NCI-H128 (cell line): Measurements from ENCODE around the gene LASP1.
A peak's percentile ranks its signal among the peaks of the same experiment; 100 is the strongest.
"Not testable (repeated sequence)": the region's sequence is repeated elsewhere in the genome, so short reads cannot be mapped to it uniquely, and the experiment has no call there.

Experiments used
- DNase-seq: peaks from one replicate; lab custom pipeline; 2025; ENCODE audit not compliant: unreplicated experiment; lab: John Stamatoyannopoulos, UW

Gene LASP1

DNA sequence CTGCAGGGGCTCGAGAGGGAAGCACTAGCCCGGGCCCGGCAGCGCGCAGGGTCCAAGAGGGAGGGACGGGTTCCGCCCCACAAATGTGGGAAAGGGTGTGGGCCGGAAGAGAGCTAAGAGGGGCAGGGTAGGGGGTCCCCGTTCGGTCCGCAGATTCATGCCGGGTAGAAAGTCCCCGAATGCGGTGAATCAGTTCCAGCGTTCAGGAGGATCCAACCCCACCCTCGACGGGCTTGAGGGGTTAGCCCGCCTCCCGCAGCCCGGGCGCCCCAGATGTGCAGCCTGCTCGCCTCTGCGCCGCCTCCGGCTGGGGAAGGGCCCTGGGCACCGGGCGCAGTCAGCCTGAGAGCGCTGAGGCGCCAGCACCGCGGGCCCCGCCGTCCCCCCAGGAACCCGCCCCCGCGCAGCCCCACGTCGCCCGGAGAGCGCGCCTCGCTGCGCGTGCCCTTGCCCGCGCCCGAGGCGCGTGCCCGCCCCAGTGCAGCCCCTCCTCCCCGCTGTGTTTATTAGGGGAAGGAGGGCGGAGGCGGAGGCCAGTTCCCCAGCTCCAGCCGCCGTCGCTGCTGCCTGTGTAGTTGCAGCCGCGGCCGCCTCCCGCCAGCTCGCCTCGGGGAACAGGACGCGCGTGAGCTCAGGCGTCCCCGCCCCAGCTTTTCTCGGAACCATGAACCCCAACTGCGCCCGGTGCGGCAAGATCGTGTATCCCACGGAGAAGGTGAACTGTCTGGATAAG, at the start of gene LASP1:
LASP1 (plus strand) TSS at position 533 of the 733 bp plus-strand sequence; CDS start at position 665, 132 bp downstream.
- peak; percentile 57 for DNase-seq

- peak; percentile 80 for DNase-seq
Observed at GRCh38 chr17:38824899-38825761, 44.7 kb upstream of the LASP1 start, which contains the start of gene CWC25. Gene CWC25, minus strand, starts transcription at chr17:38825321. Its CDS starts 138 bp downstream, at chr17:38825183.

DNA sequence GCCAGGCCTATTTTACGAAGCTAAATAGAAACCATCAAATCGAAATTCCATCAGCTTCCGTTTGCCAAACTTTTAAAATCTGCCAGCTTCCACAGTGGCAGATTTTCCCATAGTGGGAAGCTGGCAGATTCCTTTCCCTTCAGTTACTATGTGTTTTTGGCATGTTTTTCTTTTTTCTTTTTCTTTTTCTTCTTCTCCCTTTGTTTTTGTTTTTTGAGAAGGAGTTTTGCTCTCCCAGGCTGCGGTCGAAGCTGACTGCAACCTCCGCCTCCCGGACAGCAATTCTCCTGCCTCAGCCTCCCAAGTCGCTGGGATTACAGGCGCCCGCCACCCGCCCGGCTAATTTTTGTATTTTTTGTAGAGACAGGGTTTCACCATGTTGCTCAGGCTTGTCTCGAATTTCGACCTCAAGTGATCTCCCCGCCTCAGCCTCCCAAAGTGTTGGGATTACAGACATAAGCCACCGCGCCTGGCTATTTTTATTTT, 44.1 kb upstream of the LASP1 start:
- DNase-seq = no peak

DNA sequence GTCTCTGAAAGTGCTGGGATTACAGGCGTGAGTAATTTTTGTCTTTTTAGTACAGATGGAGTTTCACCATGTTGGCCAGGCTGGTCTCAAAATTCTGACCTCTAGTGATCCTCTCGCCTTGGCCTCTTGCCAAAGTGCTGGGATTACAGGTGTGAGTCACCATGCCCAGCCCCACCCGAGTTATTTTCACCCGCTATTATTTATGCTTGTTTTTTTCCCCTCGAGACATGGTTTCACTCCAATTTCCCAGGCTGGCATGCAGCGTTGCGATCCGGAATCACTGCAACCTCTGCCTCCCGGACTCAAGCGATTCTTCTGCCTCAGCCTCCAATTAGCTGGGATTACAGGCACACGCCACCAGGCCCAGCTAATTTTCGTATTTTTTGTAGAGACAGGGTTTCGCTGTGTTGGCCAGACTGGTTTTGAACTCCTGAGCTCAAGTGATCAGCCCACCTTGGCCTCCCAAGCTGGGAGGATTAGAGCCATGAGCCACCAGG, 25.5 kb upstream of the LASP1 start:
- DNase-seq = no peak

DNA sequence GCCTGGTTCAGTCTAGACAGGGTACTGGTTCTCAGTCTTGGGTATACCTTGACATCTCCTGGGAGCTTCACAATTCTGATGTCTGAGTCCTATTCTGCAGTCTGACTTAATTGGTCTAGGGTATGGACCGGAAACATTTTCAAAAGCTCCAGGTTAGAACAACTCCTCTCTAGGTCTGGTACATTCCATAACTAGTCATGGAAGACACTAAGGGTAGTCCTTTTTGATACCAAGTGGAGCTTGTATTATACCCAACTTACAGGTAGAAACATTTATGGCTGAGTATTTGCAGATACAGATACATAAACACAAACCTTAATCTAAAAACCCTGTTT, 21.3 kb upstream of the LASP1 start:
- no peak for DNase-seq

- DNase-seq = no peak
Observed at GRCh38 chr17:38848939-38849605, 20.8 kb upstream of the LASP1 start.

DNA sequence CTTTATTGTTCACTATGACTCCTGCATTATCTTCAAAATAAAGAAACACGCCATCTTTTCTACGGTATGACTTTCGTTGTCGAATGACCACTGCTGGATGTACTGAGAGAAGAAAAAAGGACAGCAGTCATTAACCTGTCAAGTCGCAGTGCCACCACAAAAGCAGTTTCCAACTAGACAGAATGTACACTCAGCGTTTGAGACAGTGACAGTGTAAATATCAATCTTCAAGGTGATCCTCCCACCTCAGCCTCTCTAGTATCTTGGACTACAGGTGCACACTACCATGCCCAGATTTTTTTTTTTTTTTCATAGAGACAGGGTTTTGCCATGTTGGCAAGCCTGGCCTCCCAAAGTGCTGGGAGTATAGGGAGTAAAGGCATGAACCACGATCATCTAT, 19.5 kb upstream of the LASP1 start:
- DNase-seq = no peak

DNA sequence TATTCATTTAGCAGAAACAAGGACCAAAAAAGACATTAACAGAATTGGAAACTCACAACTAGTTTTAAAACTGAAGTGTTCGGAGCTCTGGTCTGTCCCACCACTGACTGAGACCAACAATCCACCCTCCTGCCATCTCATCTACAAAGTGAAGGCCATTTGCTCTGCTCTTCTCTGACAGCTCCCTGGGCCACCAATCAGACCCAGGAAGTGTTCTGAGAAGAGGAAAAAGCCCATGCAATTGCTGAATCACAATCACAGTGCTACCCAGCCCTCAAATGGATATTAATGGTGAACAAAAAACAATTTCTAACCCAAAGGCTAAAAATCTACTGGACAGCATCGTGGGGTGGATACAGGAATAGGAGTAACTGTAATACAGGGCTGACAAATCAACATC, 18.4 kb upstream of the LASP1 start:
- no peak for DNase-seq

GRCh38 chr17:38852771-38853291, 17.0 kb upstream of the LASP1 start:
- no peak for DNase-seq

- DNase-seq = peak; percentile 91
Observed at GRCh38 chr17:38853292-38854219, 16.3 kb upstream of the LASP1 start, which contains the start of gene RPL23. Gene RPL23, minus strand, starts transcription at chr17:38853721. Its CDS starts 11 bp downstream, at chr17:38853710.

- not testable (repeated sequence) for DNase-seq
Observed at GRCh38 chr17:38855101-38855714, 14.7 kb upstream of the LASP1 start.

- no peak for DNase-seq
Observed at GRCh38 chr17:38857271-38857670, 12.6 kb upstream of the LASP1 start.

DNA sequence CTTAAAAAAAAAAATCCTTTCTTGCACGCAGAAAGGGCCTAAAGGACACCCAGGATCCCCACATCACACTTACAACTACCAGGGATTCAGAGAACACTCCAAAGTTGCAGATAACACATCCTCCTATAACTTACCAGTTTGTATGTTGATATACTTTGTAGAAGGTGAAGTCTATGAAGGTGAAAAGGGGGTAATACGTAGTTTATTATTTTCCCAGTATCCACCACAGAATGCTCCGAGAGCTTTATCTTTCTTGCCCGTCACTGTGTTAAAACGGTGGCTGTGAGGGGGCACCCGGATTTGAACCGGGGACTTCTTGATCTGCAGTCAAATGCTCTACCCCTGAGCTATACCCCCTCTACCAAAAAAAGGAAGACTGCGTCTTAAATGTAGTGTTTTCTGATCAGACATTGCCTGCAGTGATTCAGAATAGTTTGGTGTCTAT, 8.4 kb upstream of the LASP1 start:
- no peak for DNase-seq

DNA sequence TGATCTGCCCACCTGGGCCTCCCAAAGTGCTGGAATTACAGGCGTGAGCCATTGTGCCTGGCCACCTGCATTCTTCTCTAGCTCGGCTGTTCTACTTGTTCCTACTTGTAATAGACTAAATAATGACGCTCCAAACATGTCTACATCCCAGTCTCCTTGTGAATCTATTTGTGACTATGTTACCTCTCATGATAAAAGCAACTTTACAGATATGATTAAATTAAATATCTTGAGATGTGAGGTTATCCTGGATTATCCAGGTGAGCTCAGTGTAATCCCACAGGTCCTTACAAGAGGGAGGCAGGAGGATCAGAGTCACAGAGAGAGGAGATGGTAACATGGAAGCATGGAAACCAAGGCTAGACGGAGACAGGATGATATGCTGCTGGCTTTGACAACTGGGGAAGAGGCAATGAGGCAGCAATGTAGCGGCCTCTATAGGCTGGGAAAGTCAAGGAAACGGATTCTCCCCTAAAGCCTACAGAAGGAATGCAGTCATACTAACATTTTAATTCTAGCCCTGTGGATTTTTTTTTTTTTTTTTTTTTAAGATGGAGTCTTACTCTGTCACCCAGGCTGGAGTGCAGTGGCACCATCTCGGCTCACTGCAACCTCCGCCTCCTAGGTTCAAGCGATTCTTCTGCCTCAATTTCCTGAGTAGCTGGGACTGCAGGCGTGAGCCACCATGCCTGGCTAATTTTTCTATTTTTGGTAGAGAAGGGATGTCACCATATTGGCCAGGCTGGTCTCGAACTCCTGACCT, 5.0 kb upstream of the LASP1 start:
- DNase-seq = no peak

GRCh38 chr17:38867179-38867967, 2.5 kb upstream of the LASP1 start:
- no peak for DNase-seq

DNA sequence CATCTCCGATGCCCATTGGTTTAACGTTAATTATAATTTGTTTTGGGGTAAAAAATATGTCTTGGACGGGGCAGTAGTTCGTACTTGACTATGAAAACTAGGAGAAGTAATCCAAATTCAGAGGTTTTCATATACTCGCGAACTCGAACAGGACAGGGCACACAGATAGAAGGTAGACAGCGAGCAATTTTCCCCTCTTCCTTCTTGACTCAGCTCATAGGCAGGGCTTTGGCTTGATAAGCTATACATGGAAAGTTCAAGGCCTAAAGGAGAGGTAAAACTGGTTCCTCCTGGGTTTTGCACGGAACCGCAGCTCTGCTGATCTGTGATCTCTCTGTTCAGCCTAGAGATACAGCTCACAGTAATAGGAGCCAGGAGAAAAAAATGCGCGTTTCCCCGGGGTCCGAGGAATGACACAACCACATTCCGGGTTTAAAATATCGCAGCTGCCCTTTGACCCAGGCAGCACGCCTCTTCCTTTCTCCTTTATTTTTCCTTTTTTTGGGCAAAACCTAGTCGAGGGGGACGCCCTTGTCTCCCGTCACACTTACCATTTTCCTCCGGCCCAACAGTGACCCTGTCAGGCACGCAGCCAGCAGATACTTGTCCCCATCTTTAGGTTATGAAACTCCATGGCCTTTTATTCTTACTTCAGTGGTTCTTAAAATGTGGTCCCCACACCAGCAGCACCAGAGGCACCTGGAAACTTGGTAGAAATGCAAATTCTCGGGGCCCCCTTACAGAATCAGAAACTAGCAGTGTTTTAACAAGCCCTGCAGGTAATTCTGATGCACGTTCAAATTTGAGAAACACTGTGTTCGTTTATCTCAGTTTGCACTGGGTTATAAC, 1.7 kb upstream of the LASP1 start:
- no peak for DNase-seq
